A673 (cell line): ENCODE measurements around the gene NGB.

Experiments
- CTCF ChIP-seq: fragments of 300-800, 200-600 bp; sonication (generic); conservative IDR thresholded peaks from 2 replicates; pipeline ENCODE4 v1.5.1; 2017; ENCODE audit warnings: low read depth, mild to moderate bottlenecking, antibody characterized with exemption, low read length, moderate library complexity, mixed read lengths
- EZH2 ChIP-seq: fragments of 200-600 bp; sonication (generic); IDR thresholded peaks from 2 replicates; pipeline ENCODE4 v1.6.1; 2017; ENCODE audit warnings: borderline replicate concordance, low read depth, mild to moderate bottlenecking, mixed read lengths, antibody characterized with exemption, low read length; ENCODE audit not compliant: poor library complexity, severe bottlenecking

- TF ChIP-seq CTCF (no peak), EZH2 (no peak)
Measured at GRCh38 chr14:77316195-77316505, 45.1 kb upstream of the NGB start.
